Muscle of leg (tissue), 11 donors: Measurements from ENCODE around the gene SLC39A12. TPM values are rescaled to one million over a fixed set of nuclear protein-coding genes. Genes with fewer than 3 reads are reported as not detected.

Experiments
- DNase-seq: peaks from one replicate; pipeline ENCODE4 v3.0.0; 2013
- H3K27ac ChIP-seq: one replicate; pipeline ENCODE4 v1.5.1; 2013; ENCODE audit warnings: mild to moderate bottlenecking, low read length, control low read depth
- H3K27me3 ChIP-seq: one replicate; pipeline ENCODE4 v1.6.1; 2013; ENCODE audit warnings: low read length; ENCODE audit not compliant: control insufficient read depth, insufficient read depth
- H3K36me3 ChIP-seq: one replicate; pipeline ENCODE4 v1.6.1; 2013; ENCODE audit warnings: low read length; ENCODE audit not compliant: control insufficient read depth, insufficient read depth
- H3K4me1 ChIP-seq: one replicate; pipeline ENCODE4 v1.6.1; 2013; ENCODE audit warnings: low read length; ENCODE audit not compliant: control insufficient read depth, insufficient read depth
- H3K4me3 ChIP-seq: one replicate; pipeline ENCODE4 v1.5.1; 2013; ENCODE audit warnings: low read length, control low read depth
- H3K9me3 ChIP-seq: replicated peaks from 2 replicates; pipeline ENCODE4 v1.6.1; 2013; ENCODE audit warnings: low read depth, low read length; ENCODE audit not compliant: control insufficient read depth
- WGBS: methylation state at CpG from one replicate; pipeline ENCODE4 v1.1.5; 2013; ENCODE audit warnings: missing lambda C conversion rate; ENCODE audit not compliant: insufficient coverage; 5-methylcytosine and 5-hydroxymethylcytosine counted together
- polyA plus RNA-seq, 8 donors: library from polyadenylated mRNA; unstranded; fragments of 120-200 nt; gene quantifications; one replicate each; pipeline versions ENCODE4 v1.2.1 to v1.2.3, GENCODE V29; 2013; ENCODE audit warnings: inconsistent platforms in 1 of 8, low replicate concordance in 1 of 8; ENCODE audit not compliant: insufficient read length in 8 of 8, insufficient read depth in 1 of 8
- total RNA-seq: library from RNA; stranded (reverse); fragments of 120-200 nt; gene quantifications from one replicate; pipeline ENCODE4 v1.2.4, GENCODE V29; 2013

The SLC39A12 gene
- total and polyA plus RNA-seq, 9 donors = 0.04 TPM; not detected in 8

- H3K9me3 ChIP-seq = no peaks in the 10 kb centered on the region
- H3K4me3 ChIP-seq = no peak overlapping the region
- no peak for DNase-seq
- WGBS = 61% methylated on average over 5 of the region's 8 CpGs
- H3K27ac ChIP-seq = no peak overlapping the region
- H3K27me3 ChIP-seq = no peaks in the 10 kb centered on the region
- no peaks in the 10 kb centered on the region for H3K36me3 ChIP-seq
- no peaks in the 10 kb centered on the region for H3K4me1 ChIP-seq
Observed at GRCh38 chr10:18044976-18045720, 93.4 kb downstream of the SLC39A12 start.

DNA sequence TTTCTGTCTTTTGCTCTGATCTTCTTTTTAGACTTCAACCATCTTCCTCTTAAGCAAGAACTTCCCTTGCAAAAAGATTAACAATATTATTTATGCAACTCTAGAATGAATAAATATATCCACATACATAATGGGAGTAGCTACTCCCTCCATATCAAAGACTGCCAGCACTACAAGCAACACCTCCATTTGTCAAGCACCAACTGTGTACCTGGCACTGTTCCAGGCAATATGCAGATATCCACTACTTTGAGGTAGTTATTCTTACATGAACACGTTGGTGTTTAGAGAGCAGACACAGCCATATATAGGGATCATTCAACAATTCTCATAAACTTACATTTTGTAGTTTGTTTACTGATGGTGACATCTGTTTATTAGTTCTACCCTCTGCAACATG, 104.9 kb downstream of the SLC39A12 start:
- Histone ChIP-seq H3K27ac (no peak overlapping the region), H3K9me3 (no peaks in the 10 kb centered on the region), H3K27me3 (no peaks in the 10 kb centered on the region), H3K4me1 (no peaks in the 10 kb centered on the region), H3K36me3 (no peaks in the 10 kb centered on the region), H3K4me3 (no peak overlapping the region)
- no peak for DNase-seq
- no CpG with 5 or more reads among the region's 1 CpG for WGBS

DNA sequence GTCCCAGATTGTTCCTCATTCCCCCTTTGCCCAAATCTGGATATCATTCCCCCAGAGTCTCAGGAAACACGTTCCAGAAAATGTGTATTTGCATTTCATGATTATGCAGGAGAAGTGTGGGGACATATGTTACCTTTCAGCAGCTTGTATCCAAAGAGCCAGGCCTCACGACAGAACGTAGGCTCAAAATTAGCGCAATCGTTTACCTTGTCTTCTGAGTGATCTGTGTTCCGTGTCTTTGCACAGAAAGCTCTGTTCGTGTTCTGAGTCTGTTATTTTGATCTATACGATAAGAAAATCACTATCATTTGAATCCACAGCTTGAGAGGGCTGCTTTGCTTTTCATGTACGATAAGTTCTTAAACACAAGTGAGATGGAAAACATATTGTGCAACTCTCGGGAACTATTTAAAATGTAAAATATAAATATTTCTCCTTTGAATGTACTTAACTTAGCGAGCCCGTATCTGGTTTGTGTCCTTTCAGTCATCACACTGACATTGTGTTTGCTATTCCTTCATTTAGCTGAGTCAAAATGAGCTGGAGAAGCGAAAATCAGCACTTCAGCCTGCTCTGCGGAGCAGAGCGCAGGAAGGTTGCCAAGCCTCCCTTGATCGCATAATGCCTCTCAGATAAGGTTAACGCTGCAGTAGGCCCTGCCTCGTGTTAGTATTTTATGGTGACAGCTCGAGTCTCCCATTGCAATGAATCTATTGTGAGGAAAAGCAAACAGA, 108.3 kb downstream of the SLC39A12 start:
- no peak overlapping the region for H3K27ac ChIP-seq
- DNase-seq = no peak

GRCh38 chr10:18066947-18067346, 115.2 kb downstream of the SLC39A12 start:
- H3K36me3 ChIP-seq = no peaks in the 10 kb centered on the region
- H3K4me1 ChIP-seq = no peaks in the 10 kb centered on the region
- H3K9me3 ChIP-seq = no peaks in the 10 kb centered on the region
- no peak for DNase-seq
- 100% methylated on average over 1 of the region's 4 CpGs for WGBS
- no peak overlapping the region for H3K27ac ChIP-seq
- no peak overlapping the region for H3K4me3 ChIP-seq
- no peaks in the 10 kb centered on the region for H3K27me3 ChIP-seq

More for the DNA sequence above, 108.3 kb downstream of the SLC39A12 start:
- 48% methylated on average over 10 of the region's 19 CpGs for WGBS
- Histone ChIP-seq H3K4me3 (no peak overlapping the region), H3K36me3 (no peaks in the 10 kb centered on the region), H3K4me1 (no peaks in the 10 kb centered on the region), H3K9me3 (no peaks in the 10 kb centered on the region), H3K27me3 (no peaks in the 10 kb centered on the region)

DNA sequence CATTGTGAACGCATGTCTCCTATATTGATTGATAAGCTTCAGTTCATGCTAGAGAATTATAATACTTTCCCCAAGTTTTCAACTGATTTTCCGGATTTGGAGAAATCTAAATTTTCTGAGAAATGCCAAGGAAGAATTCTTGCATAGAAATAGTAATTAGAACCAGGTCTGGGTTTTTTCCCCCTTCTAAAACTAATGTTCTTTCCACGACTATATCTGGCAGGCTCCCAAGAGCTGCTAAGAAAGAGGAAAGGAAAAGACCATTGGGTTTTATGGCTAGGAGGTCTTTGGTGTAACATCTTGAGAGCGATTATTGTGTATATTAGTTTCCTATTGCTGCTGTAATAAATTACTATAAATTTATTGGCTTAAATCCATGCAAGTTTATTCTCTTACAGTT, 116.7 kb downstream of the SLC39A12 start:
- Histone ChIP-seq H3K4me3 (no peak overlapping the region), H3K9me3 (no peaks in the 10 kb centered on the region), H3K36me3 (no peaks in the 10 kb centered on the region), H3K4me1 (no peaks in the 10 kb centered on the region), H3K27ac (no peak overlapping the region), H3K27me3 (no peaks in the 10 kb centered on the region)
- no CpG with 5 or more reads among the region's 4 CpGs for WGBS
- DNase-seq = peak; percentile 42

GRCh38 chr10:18071591-18071990, 119.9 kb downstream of the SLC39A12 start:
- no peak overlapping the region for H3K4me3 ChIP-seq
- no peaks in the 10 kb centered on the region for H3K4me1 ChIP-seq
- no peaks in the 10 kb centered on the region for H3K9me3 ChIP-seq
- no peak overlapping the region for H3K27ac ChIP-seq
- WGBS = no CpG with 5 or more reads among the region's 2 CpGs
- no peaks in the 10 kb centered on the region for H3K27me3 ChIP-seq
- DNase-seq = no peak
- H3K36me3 ChIP-seq = no peaks in the 10 kb centered on the region

- H3K9me3 ChIP-seq = no peaks in the 10 kb centered on the region
- no peak overlapping the region for H3K4me3 ChIP-seq
- no peaks in the 10 kb centered on the region for H3K36me3 ChIP-seq
- H3K4me1 ChIP-seq = no peaks in the 10 kb centered on the region
- H3K27ac ChIP-seq = no peak overlapping the region
- WGBS = 95% methylated on average over 2 of the region's 3 CpGs
- no peaks in the 10 kb centered on the region for H3K27me3 ChIP-seq
- no peak for DNase-seq
Observed at GRCh38 chr10:18073314-18073713, 121.6 kb downstream of the SLC39A12 start.

DNA sequence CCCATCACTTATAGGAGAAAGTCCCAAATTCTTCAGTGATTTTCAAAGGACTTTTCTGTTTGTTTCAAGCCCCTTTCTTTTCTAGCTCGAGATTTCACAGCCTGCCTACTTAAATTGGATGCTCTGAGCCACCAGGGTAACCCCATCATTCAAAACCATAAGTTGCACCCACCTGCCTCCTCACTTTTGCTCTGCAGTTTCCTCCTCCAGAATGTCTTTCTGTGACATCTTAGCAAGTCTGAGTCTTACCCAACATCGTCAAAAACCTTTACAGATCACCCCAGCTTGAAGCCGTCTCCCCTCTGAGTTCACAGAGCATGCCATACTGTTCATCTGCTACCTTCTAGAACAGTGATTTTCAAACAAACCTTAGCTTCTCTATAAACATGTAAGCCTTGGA, 124.2 kb downstream of the SLC39A12 start:
- WGBS = 73% methylated on average over 2 of the region's 3 CpGs
- Histone ChIP-seq H3K4me1 (no peaks in the 10 kb centered on the region), H3K9me3 (no peaks in the 10 kb centered on the region), H3K27ac (no peak overlapping the region), H3K36me3 (no peaks in the 10 kb centered on the region), H3K4me3 (no peak overlapping the region), H3K27me3 (no peaks in the 10 kb centered on the region)
- DNase-seq = no peak

DNA sequence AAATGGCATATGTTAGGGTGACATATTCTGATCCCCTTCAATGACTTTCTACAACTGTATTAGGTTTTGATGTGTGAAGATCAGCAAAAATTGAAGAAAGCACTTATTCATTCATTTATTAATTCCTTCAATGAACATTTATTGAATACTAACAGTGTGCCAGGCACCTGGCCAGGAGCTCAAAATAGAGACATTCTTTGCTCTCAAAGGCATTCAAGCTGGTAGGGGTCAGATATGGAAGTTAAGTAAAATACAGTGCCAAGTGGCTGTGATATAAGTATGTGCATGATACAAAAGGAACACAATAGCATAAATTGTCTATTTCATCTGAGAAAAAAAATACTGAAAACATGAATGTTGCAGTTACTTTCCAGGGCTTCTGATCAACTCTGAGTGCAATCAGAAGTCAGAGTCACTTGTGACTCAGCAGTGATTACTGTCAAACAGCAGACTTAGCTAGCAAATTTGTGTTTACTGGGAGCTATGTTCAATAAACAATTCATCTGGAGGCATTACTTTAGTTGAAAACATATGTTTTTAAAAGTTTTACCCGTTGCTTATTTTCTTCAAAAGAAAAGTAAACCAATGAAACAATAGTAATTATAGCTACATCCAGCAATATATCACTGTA, 128.1 kb downstream of the SLC39A12 start:
- WGBS = no CpG with 5 or more reads among the region's 1 CpG
- Histone ChIP-seq H3K9me3 (no peaks in the 10 kb centered on the region), H3K27me3 (no peaks in the 10 kb centered on the region), H3K4me3 (no peak overlapping the region), H3K27ac (no peak overlapping the region), H3K36me3 (no peaks in the 10 kb centered on the region), H3K4me1 (no peaks in the 10 kb centered on the region)
- DNase-seq = no peak

DNA sequence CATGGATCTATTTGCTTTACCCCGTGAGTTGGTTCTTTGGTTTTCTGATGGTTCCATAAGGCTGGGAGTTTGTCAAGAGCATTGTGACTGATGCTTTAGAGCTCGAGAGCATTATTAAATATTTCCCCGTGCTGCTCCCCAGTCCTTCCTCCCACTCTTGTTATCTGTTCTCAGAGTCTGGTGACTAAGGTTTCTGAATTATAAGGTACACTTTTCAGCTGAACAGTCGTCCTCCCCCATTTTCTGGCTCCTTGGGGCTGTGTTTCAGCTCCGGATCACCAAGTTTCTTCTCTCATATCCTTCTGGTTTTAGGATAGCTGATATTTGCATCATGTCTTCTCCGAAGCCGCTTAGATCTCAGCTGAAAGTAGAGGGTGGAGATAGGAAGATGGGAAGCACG, 130.7 kb downstream of the SLC39A12 start:
- H3K9me3 ChIP-seq = no peaks in the 10 kb centered on the region
- H3K4me1 ChIP-seq = no peaks in the 10 kb centered on the region
- WGBS = no CpG with 5 or more reads among the region's 8 CpGs

More for the DNA sequence above, 130.7 kb downstream of the SLC39A12 start:
- Histone ChIP-seq H3K27ac (no peak overlapping the region), H3K4me3 (no peak overlapping the region), H3K27me3 (no peaks in the 10 kb centered on the region), H3K36me3 (no peaks in the 10 kb centered on the region)
- DNase-seq = no peak
